H1 (cell line): ENCODE data around the gene MEF2C. TPM values are rescaled to one million over a fixed set of nuclear protein-coding genes. Genes with fewer than 3 reads are reported as not detected.
A peak's percentile ranks its signal among the peaks of the same experiment; 100 is the strongest.

Source experiments
- ASH2L ChIP-seq: fragments of 200-600, 300-600 bp; sonication (generic); IDR thresholded peaks from one replicate; pipeline ENCODE4 v1.7.1; 2017; ENCODE audit warnings: low read length
- CBX5 ChIP-seq: fragments of 300-800, 300-1000 bp; sonication (generic); IDR thresholded peaks from 2 replicates; pipeline ENCODE4 v1.7.1; 2016; ENCODE audit warnings: antibody characterized with exemption, low read length, low read depth
- CHD7 ChIP-seq: fragments of 300-600 bp; sonication (generic); IDR thresholded peaks from 2 replicates; pipeline ENCODE4 v1.7.1; 2012; ENCODE audit warnings: low read length, moderate library complexity, mild to moderate bottlenecking, inconsistent platforms; ENCODE audit not compliant: insufficient replicate concordance
- EP300 ChIP-seq, 2 experiments: IDR thresholded peaks; 1 replicate in 1 of 2; 2 replicates in 1 of 2; pipeline ENCODE4 v1.6.1; 2011 to 2012; ENCODE audit warnings: low read depth in 2 of 2, low read length in 2 of 2, mild to moderate bottlenecking in 2 of 2, borderline replicate concordance in 1 of 2, inconsistent platforms in 1 of 2, moderate library complexity in 1 of 2
- EZH2 ChIP-seq: fragments of 200-600 bp; sonication (generic); IDR thresholded peaks from 2 replicates; pipeline ENCODE4 v1.7.1; 2012; ENCODE audit warnings: low read depth, mild to moderate bottlenecking, moderate library complexity, low read length, inconsistent platforms; ENCODE audit not compliant: severe bottlenecking
- JUND ChIP-seq: IDR thresholded peaks from 2 replicates; pipeline ENCODE4 v1.6.1; 2011; ENCODE audit warnings: mild to moderate bottlenecking, improper control_type of control experiment, low read length
- MAX ChIP-seq: IDR thresholded peaks from 2 replicates; pipeline ENCODE4 v1.6.1; 2012; ENCODE audit warnings: inconsistent platforms
- NANOG ChIP-seq: IDR thresholded peaks from 2 replicates; pipeline ENCODE4 v1.6.1; 2011; ENCODE audit warnings: low read length, low read depth, mild to moderate bottlenecking, inconsistent platforms; ENCODE audit not compliant: insufficient read depth, poor library complexity, severe bottlenecking
- RNF2 ChIP-seq: fragments of 200-900, 300-1000 bp; sonication (generic); IDR thresholded peaks from 2 replicates; pipeline ENCODE4 v1.7.1; 2016; ENCODE audit warnings: borderline replicate concordance, low read depth, mild to moderate bottlenecking, antibody characterized with exemption, low read length; ENCODE audit not compliant: poor library complexity, severe bottlenecking; ENCODE audit errors: missing control alignments
- polyA plus RNA-seq, 7 experiments: library from polyadenylated mRNA; depleted of rRNA in 3 of 7; stranded (reverse) in 5 of 7; unstranded in 2 of 7; fragments of >200 nt in 5 of 7; fragments of 200-250 nt in 2 of 7; gene quantifications; 1 replicate in 5 of 7; 2 replicates in 1 of 7; 4 replicates in 1 of 7; pipeline versions ENCODE4 v1.2.1 to v1.2.3, GENCODE V29; 2011 to 2013; ENCODE audit warnings: missing spikeins in 2 of 7, mixed read lengths in 2 of 7
- total RNA-seq: library from RNA; stranded (reverse); fragmentation: NEBNext Ultra II Directional; extraction: Animal tissue kit (Norgen Biotek cat#: 25700); gene quantifications from 2 replicates; pipeline ENCODE4 v1.2.1, GENCODE V29; 2021

MEF2C gene
- total and polyA plus RNA-seq, 2 of the 8 experiments (the other 6 are each of a cell fraction or from before 2014, with no cell fraction given) = 0.59 to 0.99 TPM

- TF ChIP-seq CHD7 (no peak), EP300 (IDR thresholded peaks at IDR 0.05; ENCODE audit: borderline replicate concordance in 1 of 2, low read depth in 2 of 2, low read length in 2 of 2) (no peak), MAX (peak; percentile 60), NANOG (peak; percentile 29), JUND (no peak), EZH2 (no peak), RNF2 (no peak), CBX5 (no peak), ASH2L (peak; percentile 49)
These were observed 210.2 kb downstream of the MEF2C start (continued) for GRCh38 chr5:88672644-88673252.
